GM20000 (cell line): ENCODE data around the gene TCERG1.
"Not testable (repeated sequence)": the region's sequence is repeated elsewhere in the genome, so short reads cannot be mapped to it uniquely, and the experiment has no call there.

Source experiments
- DNase-seq: peaks from one replicate; pipeline ENCODE4 v3.0.0; 2012; ENCODE audit warnings: low spot score
- CTCF ChIP-seq: IDR thresholded peaks from 2 replicates; pipeline ENCODE4 v1.5.1; 2012; ENCODE audit warnings: mild to moderate bottlenecking, control low read depth; ENCODE audit errors: extremely low read depth, missing control alignments

TCERG1 gene

DNA sequence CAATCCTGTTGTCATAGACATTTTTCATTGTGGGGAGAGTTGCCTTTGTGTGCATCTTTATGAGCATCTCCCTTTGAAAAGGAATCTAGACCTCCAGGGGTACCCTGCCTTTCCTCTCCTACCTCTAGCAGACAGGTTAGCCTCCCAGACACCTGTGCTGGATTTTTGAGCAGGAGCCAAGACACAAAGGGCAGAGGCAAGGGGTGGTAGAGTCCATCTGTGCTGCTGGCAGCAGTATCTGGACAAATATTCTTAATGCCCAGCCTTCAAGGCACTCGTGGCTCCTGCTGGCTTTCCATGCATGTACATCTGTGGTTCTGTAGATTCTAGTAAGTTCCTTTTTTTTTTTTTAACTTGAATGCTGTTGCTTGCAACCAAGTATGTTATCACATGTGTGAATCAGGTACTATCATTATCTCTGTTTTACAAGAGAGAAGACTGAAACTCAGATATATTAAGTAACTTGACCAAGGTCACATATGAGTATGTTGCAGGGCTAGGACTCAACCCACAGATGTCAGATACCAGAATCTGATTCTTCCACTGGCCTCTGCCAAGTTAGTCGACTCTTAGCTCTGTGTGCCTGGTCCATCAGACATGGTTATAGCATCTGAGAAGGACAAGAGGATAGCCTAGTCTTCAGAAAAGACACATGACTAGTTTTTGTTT lies 101.8 kb downstream of the TCERG1 start:
- TF ChIP-seq CTCF, result no peak
- DNase-seq, result no peak

- TF ChIP-seq CTCF, result no peak
- DNase-seq, result no peak
Observed at GRCh38 chr5:146549615-146550014, 102.5 kb downstream of the TCERG1 start.

- no peak for DNase-seq
Observed at GRCh38 chr5:146553446-146553845, 106.3 kb downstream of the TCERG1 start.

DNA sequence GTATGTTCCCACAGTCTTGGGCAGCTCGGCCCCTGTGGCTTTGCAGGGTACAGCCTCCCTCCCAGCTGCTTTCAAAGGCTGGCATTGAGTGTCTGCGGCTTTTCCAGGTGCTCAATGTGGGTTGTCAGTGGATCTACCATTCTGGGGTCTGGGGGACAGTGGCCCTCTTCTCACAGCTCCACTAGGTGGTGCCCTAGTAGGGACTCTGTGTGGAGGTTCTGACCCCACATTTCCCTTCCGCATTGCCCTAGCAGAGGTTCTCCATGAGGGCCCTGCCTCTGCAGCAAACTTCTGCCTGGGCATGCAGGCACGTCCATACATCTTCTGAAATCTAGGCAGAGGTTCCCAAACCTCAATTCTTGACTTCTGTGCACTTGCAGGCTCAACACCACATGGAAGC lies 109.8 kb downstream of the TCERG1 start:
- not testable (repeated sequence) for DNase-seq
- TF ChIP-seq CTCF, result peak; percentile 14

More at GRCh38 chr5:146553446-146553845, 106.3 kb downstream of the TCERG1 start:
- TF ChIP-seq CTCF, result no peak

DNA sequence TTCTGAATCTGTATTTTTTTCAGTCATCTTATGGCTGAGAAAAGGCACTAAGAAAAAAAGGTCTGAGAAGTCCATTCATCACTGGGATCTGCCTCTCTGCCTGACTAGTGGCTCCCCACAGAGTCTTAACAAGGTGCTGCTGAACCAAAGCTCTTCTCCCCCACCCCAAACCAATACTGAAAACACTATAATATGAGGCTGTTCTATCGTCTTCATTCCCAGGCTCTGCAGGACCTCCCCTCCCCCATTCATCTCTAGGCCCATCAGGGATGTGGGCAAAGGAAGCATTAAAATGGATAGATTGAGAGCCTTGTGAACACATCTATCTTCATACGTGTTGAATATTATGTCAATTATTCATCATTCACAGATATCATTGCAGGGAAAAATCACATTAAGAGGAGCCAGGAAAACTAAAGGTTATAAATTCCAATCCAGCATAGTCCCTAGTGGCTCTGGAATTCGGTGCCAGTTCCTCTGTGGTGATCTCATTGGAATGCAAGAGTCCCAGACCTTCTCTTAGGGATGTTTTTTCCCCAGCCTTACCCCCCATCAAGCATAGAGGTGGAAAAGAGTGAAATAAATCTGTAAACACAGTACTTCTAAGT lies 113.2 kb downstream of the TCERG1 start:
- no peak for DNase-seq

More for the DNA sequence above, 113.2 kb downstream of the TCERG1 start:
- no peak for TF ChIP-seq CTCF
